NCI-H1092 treated with DMSO at 0.1 percent for 48 hours (cell line): ENCODE measurements around the gene IGIP.
A peak's percentile ranks its signal among the peaks of the same experiment; 100 is the strongest.

Experiments used
- DNase-seq: peaks from one replicate; lab custom pipeline; 2025; lab: John Stamatoyannopoulos, UW

The IGIP gene

GRCh38 chr5:140125637-140126036 is at the start of gene IGIP:
Gene IGIP (plus strand): TSS chr5:140125937. CDS start chr5:140128477, 2,540 bp downstream.
- no peak for DNase-seq

- DNase-seq: no peak
Observed at GRCh38 chr5:140076142-140076541, 49.6 kb upstream of the IGIP start.

DNA sequence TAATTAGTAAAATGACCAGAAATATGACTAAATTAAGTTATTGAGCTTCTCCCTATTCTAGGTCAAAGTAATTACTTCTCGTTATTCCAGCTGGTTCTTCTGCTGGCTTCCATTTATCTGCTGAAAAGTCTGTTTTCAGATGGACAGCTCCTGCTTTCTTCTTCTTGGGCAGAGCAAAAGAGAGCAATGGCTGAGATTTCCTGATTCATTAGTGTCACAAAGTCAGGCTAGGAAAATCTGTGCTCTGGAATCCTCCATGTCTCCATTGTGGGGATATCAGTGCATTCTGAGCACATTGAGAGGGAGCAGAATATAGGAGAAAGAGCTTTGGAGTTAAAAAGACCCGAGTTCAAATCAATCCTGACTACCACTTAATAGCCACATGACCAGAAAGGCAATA is 48.9 kb upstream of the IGIP start:
- DNase-seq: no peak

- DNase-seq: no peak
Observed at GRCh38 chr5:140083120-140083519, 42.6 kb upstream of the IGIP start.

- no peak for DNase-seq
Observed at GRCh38 chr5:140083650-140084049, 42.1 kb upstream of the IGIP start.

DNA sequence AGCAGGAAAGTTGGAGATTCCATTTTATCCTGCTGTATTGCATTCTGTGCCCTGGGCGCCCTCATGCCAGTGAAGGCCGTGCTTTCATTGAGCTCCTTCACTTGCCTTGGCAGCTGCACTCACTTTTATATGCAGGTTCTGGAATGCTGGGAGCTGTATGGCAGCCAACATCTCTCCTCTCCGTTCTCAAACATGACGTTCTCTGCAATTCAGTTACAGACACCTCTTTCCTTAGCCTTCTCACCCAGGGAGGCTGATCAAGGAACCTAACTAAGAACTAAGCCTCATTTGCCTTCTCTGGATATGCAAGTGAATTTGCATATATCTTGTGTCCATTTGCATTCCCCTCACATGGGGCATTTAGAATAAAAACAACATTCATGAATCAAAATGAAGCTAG is 41.2 kb upstream of the IGIP start:
- no peak for DNase-seq

GRCh38 chr5:140090251-140090650 is 35.5 kb upstream of the IGIP start:
- DNase-seq: no peak

- no peak for DNase-seq
Observed at GRCh38 chr5:140093179-140093578, 32.6 kb upstream of the IGIP start.

DNA sequence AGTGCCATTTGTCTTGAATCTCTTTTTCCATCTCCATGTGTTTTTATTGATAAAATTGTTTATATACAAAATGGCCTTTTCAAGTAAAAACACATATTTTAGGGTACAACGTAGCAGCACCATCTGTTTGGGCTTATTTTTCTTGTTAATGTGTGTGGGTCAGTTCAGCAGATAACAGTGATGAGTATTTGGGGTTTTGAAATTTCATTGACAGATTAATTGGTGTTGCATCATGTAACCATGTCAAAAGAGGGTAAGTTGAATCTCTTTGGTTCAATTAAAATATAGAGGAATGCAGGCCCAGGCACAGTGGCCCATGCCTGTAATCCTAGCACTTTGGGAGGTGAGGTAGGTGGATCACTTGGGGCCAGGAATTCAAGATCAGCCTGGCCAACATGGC is 31.9 kb upstream of the IGIP start:
- DNase-seq: no peak

GRCh38 chr5:140094889-140095288 is 30.8 kb upstream of the IGIP start:
- no peak for DNase-seq

DNA sequence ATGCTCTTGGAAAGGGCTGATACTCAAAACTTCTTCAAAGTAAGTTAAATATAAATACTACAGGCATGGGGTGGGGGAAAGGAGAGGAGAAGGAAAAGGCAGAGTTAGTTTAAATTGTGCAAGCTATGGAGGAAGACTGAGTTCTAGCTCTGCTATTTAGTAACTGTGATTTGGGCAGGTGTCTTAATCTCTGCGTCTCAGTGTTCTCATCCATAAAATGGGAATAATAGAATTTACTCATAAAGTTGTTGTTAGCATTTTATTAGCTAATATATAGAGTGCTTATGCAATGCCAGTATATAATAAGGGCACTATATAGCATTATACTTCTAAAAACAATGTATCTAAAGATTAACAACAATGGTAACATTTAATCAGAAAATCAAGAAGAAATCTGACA is 24.6 kb upstream of the IGIP start:
- no peak for DNase-seq

DNA sequence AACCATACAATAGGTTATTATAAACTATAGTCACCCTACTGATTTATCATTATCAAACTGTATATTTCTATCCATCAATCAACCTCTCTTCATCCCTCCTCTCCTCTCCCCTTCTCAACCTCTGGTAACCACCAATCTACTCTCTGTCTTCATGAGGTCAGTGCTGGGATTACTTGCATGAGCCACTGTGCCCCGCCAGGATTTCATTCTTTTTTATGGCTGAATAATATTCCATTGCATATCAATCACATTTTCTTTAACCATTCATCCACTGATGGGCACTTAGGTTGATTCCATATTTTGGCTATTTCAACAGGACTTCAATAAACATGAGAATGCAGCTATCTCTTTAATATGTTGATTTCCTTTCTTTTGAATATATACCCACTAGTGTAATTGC is 22.6 kb upstream of the IGIP start:
- DNase-seq: no peak

- DNase-seq: no peak
Observed at GRCh38 chr5:140104100-140104499, 21.6 kb upstream of the IGIP start.

DNA sequence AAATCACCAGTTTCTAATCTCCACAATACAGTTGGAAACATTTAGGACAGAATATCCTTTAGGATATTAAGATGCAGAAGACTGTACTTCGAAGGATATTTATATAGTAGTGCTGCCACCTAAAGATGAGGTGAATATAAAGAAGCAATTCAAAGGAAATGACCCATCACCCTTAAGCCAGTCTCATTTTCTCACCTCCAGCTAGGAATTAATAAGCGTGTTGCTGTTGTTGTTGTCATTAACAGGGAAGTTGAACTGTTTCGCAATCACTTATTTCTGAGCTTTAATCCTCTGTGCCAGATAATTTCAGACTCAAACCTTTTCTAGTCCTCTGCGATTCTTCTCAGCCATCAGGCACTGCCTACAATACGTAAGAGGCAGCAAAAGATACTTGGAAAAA is 19.6 kb upstream of the IGIP start:
- no peak for DNase-seq

GRCh38 chr5:140106805-140107311 is 18.9 kb upstream of the IGIP start:
- no peak for DNase-seq

DNA sequence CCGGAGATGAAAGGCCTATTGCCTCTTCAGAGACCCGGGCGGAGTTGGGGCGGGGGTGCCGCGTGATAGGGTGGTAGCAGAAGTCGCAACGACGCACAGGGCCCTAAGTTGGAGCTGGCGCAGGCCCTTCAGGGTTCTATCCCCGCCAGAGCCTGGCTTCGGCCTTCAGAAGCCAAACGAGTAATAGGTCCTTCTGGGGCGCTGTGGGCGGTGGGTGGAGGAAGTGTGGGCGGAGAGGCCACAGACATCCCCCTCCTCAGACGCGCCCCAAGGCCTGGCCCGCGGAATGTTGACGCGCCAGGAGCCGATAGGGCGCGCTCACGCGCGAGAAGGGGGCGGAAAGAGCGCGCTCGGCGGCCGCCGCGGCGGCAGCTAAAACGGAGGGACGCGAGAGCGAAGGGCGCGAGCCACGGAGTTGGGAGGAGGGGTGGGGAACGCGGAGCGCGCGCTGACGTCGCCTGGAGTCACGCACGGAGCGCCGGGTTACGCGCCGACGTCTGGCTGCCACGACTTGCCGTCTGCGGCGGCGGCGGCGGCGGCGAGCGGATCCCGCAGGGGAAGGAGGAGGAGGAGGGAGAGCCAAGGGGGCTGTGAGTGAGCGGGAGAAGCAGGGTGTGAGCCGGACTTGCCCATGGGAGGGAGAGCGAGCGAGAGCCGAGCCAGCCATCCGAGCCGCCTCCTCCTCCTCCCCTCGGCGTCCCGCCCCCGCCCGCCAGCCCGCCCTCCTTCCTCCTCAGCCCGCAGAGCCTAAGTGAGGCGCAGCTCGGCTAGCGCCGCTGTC is 18.2 kb upstream of the IGIP start:
- peak; percentile 81 for DNase-seq

GRCh38 chr5:140108093-140109017 is 17.4 kb upstream of the IGIP start:
- peak; percentile 20 for DNase-seq

DNA sequence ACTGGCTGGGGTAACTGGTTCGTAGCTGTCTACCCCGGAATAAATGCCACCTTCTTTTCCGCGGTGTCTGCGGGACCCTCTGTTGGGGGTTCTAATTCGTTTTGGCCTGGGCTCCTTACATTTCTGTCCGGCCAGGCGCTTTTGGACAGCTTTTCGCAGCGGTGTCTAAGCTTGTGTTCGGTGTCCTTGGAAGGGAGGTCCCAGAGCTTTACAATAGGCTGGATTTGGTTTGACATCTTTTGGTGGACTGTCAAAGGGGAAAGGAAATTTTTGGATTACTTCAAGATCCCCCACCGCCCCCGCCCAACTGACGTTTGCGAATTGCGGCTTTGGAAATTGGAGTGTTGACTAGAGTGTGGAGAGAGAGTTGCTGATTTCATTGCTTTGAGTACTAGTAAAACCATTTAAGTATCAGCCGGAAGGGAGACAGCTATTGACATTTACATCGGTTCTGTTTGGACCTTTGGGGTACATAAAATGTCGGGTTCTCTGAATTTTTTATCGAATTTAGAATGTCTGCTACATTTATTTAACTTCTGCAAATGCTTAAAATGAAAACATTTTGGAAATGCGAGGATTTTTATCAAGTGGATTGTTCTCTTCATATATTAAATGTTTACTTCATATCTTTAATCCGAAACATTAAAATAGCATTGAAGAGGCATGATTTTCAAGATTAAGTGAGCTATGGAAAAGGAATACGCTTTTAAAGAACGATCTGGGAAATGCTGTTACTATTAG is 16.5 kb upstream of the IGIP start:
- no peak for DNase-seq

- no peak for DNase-seq
Observed at GRCh38 chr5:140109759-140110645, 15.7 kb upstream of the IGIP start.

GRCh38 chr5:140110646-140110957 is 15.1 kb upstream of the IGIP start:
- DNase-seq: no peak
